NT2/D1 (cell line): ENCODE data around the gene PLEKHA4.

Experiments used
- YY1 ChIP-seq: IDR thresholded peaks from 2 replicates; pipeline ENCODE4 v1.6.1; 2011; ENCODE audit not compliant: insufficient read length, insufficient read depth
- ZNF274 ChIP-seq: IDR thresholded peaks from 2 replicates; pipeline ENCODE4 v1.6.1; 2011; ENCODE audit warnings: mild to moderate bottlenecking, low read depth, low read length

DNA sequence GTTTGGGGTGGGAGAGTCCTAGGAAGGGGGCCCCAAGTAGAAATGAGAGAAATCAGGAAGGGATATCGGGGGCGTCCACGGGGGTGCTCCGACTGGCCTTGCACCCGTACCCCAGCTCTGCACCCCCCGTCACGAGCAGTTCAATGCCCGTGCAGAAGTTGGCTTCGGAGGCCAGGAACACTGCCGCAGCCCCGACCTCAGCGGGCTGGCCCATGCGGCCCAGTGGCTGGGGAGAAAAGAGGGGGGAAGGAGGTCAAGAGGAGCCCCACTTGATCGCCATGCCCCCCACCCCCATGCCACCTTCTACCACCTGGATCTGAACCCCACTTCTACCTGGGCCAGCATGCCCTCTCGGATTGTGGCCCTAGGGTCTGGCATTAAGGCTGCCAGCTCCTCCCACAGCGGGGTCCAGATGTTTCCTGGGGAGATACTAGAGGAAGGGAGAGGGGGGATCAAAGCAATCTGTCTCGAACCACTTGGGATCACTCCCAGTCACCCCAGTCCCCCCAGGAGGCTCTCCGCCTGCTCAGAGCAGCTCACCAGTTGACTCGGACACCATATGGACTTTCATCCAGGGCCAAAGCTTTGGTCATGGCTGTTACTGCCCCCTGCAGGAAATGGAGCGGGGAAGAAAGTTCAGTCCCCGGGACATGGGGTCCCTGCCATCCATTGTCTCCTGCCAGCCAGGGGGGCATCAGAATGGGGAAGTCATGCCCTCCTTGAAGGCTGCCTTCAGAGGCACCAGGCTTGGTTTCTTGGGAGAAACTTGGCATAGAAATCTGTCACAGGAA is 55.1 kb downstream of the PLEKHA4 start:
- TF ChIP-seq ZNF274: no peak
- no peak for TF ChIP-seq YY1
